Measurements from ENCODE around the gene B4GALT5. TPM values are rescaled to one million over a fixed set of nuclear protein-coding genes. Genes with fewer than 3 reads are reported as not detected.

Gene B4GALT5
- total RNA-seq, 1 donor from 2014 or later = 21.3 TPM

GRCh38 chr20:49607568-49607967 is 106.1 kb downstream of the B4GALT5 start:
- DNase-seq = no peak

GRCh38 chr20:49603209-49603627 is 110.5 kb downstream of the B4GALT5 start:
- peak; percentile 71 for DNase-seq

DNA sequence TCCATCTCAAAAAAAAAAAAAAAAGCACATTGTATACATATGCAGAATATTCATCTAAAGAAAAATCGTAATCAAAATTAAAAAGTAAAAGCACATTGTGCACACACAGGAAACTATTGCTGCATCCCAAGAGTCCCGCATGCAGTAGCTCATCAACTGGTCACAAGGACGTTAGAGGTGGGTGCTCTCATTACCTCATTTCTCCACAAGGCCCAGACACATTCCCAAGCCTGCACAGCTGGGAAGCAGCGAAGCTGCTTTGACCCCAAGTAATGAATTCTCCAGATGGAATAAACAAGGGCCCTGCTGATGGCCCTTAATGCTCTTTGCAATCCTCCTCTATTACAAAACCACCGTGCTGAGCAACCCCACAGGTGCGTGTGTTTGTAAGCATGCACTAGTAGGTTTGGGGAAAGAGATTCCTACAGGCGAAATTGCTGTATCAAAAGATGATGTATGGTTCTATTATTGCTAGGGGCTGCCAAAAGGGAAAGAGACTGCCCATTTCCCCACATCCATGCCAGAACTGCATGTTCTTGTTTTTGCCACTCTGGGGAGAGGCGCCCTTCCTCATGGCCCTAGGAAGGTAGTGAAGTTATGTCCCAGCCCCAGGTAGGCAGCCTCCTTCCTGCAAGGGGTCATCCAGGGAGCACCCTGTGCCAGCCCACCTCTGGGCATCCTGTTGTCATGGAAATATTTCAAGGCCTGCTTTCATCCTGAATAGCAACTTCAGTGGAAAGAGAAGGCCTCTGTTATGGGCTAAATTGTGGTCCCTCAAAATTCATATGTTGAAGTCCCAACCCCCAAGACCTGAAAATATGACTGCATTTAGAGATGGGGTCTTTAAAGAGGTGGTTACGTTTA is 111.1 kb downstream of the B4GALT5 start:
- DNase-seq = no peak

DNA sequence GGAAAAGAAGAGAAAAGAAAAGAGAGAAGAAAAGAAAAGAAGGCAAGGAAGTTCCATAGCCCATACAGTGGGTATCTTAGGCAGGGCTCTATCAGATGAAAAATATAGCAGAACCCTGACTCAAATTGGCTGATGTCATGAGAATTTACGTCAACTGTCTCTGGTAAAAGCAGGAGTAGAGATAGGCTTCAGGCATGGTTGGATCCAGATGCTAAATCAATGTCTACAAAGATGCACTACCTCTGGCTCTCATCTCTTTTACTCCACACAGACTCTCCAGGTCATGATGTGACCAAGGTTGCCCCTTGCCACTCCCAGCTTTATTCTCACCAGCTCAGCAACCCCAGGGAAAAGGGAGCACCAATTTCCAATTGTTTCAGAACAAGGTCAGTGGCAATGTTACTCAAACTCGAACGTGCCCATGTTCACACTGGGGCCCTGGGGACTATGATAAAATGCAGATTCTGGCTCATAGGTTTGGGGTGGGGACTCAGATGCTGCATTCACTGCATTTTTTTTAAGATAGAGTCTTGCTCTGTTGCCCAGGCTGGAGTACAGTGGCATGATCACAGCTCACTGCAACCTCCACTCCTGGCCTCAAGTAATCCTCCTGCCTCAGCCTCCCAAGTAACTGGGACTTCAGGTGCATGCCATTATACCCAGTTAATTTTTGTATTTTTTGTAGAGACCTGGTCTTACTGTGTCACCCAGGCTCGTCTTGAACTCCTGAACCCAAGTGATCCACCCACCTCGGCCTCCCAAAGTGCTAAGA is 112.3 kb downstream of the B4GALT5 start:
- no peak for DNase-seq

DNA sequence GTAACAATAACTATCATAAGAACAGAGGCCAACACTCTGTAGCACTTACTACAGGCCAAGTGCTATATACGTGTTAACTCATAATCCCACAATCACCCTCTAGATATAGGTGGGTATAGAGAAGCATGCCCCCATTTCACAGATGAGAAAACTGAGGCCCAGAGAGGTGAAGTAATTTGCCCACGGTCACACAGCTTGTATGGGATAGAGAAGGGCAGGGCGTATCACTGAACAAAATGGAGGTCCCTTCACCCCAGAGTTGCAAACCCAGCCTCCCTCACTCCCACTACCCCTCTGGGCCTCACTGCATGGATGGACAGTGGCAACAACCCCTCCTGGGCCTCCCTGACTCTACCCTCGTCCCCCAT is 113.9 kb downstream of the B4GALT5 start:
- DNase-seq = no peak

DNA sequence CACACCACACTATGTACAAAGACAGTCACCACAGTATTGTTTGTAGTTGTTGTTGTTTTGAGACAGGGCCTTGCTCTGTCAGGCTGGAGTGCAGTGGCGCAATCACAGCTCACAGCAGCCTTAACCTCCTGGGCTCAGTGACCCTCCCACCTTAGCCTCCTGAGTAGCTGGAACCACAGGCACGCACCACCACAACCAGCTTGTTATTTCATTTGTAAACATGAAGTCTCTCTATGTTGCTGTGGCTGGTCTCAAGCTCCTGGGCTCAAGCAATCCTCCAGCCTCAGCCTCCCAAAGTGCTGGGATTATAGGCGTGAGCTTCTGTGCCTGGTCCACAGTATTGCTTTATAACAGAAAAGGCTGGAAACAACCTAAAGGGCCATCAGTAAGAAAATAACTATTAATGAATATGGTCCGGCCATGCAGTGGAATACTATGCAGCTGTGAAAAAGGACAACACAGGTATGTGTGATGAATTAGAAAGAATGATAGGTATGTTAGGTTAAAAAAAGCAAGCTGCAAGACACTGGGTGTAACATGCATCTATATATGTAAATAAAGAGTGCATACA is 115.8 kb downstream of the B4GALT5 start:
- DNase-seq = no peak

GRCh38 chr20:49595811-49596561 is 117.7 kb downstream of the B4GALT5 start:
- DNase-seq = no peak

- no peak for DNase-seq
Measured at GRCh38 chr20:49595346-49595745, 118.3 kb downstream of the B4GALT5 start.

- DNase-seq = no peak
Measured at GRCh38 chr20:49594931-49595315, 118.8 kb downstream of the B4GALT5 start.

DNA sequence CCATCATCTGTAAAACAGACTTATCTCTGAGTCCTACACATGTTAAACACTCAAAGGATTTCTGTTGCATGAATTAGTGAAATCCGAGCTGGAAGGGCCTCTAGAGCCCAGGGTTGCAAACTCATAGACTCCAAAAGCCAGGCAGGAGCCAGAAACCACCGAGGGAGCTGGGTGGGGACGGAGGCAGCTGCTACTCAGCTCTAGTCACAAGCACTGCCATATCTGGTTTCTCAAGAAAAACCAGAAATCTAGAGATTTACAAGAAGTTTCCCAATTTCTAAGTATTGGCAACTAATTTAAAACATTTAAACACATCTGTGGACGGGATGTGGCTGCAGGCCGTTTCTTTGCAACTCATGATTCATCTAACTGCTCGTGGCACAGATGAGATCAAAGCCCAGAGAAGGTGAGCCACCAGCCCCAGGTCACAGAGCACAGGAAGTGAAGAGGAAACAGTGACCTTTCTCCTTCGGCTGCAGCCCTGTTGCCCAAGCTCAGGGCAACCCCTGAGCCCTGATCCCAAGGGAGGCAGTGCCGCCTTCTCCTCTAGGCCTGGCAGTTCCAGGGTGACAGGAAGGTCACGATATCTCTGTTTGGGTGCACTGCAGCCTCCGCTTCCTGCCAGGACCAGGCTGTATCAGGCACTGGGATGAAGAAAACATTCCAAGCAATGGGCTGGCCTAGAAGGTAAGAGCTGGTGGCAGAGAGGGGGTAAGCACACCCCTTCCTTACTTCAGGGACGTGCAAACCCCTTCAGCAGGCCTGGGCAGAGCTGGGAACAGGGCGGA is 119.3 kb downstream of the B4GALT5 start:
- DNase-seq = peak; percentile 92

DNA sequence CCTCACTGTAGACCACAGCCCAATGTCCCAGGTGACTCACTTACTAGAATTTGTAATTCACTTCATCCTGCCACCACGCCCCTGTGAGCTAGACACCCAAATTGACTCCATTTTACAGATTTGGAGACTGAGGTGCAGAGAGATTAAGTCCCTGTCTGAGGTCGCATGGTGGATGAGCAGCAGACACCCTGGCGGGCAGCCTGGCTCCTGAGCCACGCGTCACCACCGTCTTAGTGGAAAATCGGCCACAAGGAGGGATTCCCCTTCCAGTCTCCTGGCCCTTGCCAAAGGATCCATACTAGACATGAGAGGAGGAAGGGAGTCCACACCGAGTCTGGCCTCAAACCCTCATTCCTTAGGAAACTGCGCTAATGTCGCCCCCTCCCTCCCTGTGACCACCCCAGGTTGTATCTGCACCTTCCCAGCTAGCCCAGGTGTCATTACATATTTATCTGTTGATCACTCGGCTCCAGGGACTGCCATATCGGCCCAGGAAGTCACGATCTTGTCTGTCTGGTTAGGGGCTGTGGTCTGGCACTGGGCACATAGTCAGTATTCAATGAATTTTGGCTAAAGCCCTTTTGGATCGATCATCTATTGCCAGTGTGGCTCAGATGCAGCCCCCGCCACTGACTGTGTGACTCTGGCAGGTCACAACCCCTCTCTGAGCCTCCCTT is 120.1 kb downstream of the B4GALT5 start:
- DNase-seq = no peak

GRCh38 chr20:49592120-49592519 is 121.6 kb downstream of the B4GALT5 start:
- no peak for DNase-seq

DNA sequence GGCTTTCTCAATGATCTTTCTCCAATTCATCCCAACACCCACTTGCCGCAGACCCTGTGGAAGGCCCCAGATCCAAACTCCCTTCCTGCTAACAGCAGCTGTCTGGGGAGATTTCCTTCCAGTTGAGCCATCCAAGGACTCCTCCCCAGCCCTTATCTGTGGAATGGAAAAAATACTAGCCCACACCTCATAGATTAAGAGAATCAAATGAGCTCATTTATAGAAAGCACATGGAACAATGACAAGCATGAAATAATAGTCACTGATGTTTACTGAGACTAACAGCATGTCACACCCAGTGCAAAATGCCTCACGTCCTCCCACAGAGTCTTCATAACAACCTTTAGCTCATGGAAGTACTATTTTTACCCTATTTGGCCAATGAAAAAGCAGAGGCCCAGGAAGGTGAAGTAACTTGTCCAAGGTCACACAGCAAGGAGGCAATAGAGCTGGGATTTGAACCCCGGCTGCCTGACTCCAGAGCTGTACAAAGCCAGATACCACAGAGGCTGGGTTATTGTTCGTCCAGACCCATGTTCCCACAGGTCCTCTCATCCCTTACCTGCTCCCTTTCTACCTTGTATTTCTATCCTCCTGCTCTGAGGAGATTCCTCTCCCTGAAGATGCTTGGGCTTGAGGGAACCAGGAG is 122.3 kb downstream of the B4GALT5 start:
- DNase-seq = peak; percentile 75

- DNase-seq = no peak
Measured at GRCh38 chr20:49590163-49591017, 123.3 kb downstream of the B4GALT5 start.

DNA sequence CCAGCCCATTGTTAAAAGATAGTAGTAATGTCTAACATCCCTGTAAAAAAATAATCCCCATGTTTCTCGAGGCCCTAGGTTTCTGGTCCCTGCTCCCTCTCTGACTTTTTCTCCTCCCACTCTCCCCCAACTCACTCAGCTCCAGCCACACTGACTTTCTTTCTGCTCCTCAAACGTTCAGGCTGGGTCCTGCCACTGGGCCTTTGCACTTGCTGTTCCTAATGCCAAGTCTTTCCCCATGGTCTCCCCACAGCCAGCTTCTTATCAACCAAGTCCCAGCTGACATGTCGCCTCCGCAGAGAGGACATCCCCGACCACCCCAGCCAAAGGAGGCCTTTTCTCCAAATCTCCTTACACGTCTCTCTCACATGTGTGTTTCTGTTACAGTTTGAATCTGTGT is 123.9 kb downstream of the B4GALT5 start:
- no peak for DNase-seq

- DNase-seq = peak; percentile 72
Measured at GRCh38 chr20:49587111-49587570, 126.5 kb downstream of the B4GALT5 start.

- DNase-seq = no peak
Measured at GRCh38 chr20:49585585-49586245, 128.0 kb downstream of the B4GALT5 start.
